Activated B cell treated with CpG ODN at 0.5 μM for 24 hours (primary cell): ENCODE measurements around the gene CFAP300. TPM values are rescaled to one million over a fixed set of nuclear protein-coding genes. Genes with fewer than 3 reads are reported as not detected.

Source experiments
- ATAC-seq: fragments of 200-7000 bp; cut with Tn5 transposase; one replicate; pipeline ENCODE4 v1.10.0; 2021; ENCODE audit warnings: low read depth, mild to moderate bottlenecking, moderate library complexity
- CTCF ChIA-PET: fragments of 350-600 bp; sonication (Branson Sonifier 250); formaldehyde crosslinking; loops from one replicate; lab custom pipeline; 2021; ENCODE audit warnings: antibody characterized with exemption; lab: Charles Lee
- POLR2A ChIA-PET: fragments of 350-600 bp; sonication (Branson Sonifier 250); formaldehyde crosslinking; loops from one replicate; lab custom pipeline; 2021; ENCODE audit warnings: antibody characterized with exemption; lab: Charles Lee
- DNase-seq: peaks from one replicate; pipeline ENCODE4 v3.0.0; 2022
- H3K27ac Mint-ChIP-seq: one replicate; pipeline ENCODE4 v1.8.0; 2020; ENCODE audit warnings: mixed read lengths
- H3K27me3 Mint-ChIP-seq: one replicate; pipeline ENCODE4 v1.8.0; 2021; ENCODE audit warnings: mixed read lengths
- H3K36me3 Mint-ChIP-seq: one replicate; pipeline ENCODE4 v1.8.0; 2021; ENCODE audit warnings: low read depth, mixed read lengths
- H3K4me1 Mint-ChIP-seq: one replicate; pipeline ENCODE4 v1.8.0; 2021; ENCODE audit warnings: mixed read lengths
- H3K4me3 Mint-ChIP-seq: one replicate; pipeline ENCODE4 v1.8.0; 2020; ENCODE audit warnings: mild to moderate bottlenecking, mixed read lengths
- H3K9me3 Mint-ChIP-seq: one replicate; pipeline ENCODE4 v1.8.0; 2020; ENCODE audit warnings: mixed read lengths
- intact Hi-C: fragments of 100-400 bp; cut with micrococcal nuclease; formaldehyde crosslinking; loops from one replicate; pipeline ENCODE4 v1.15.1; 2024
- total RNA-seq: library from RNA; stranded (reverse); gene quantifications from 2 replicates; pipeline ENCODE4 v1.2.3, GENCODE V29; 2022
- TF ChIP-seq, protein P1 (sequence below): fragments of 200-600 bp; IDR thresholded peaks from one replicate; pipeline ENCODE4 v1.8.0; 2022; ENCODE audit warnings: antibody characterized with exemption, mild to moderate bottlenecking

CFAP300 gene
- total RNA-seq, 1 donor from 2014 or later = not detected

DNA sequence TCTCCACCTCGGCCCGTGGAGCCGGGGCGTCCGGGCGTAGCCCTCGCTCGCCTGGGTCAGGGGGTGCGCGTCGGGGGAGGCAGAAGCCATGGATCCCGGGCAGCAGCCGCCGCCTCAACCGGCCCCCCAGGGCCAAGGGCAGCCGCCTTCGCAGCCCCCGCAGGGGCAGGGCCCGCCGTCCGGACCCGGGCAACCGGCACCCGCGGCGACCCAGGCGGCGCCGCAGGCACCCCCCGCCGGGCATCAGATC lies 63.4 kb downstream of the CFAP300 start:
- CTCF ChIA-PET = no interaction called here
- intact Hi-C loops = loop anchor here (10.0 kb wide), 1 partner anchor 154 kb away; no protein-coding TSS in a partner anchor
- Mint-ChIP-seq H3K27ac (no peak overlapping the region), H3K4me1 (peaks cover 12% of the 10 kb centered on the region), H3K4me3 (no peak overlapping the region), H3K27me3 (peaks cover 42% of the 10 kb centered on the region), H3K9me3 (no peaks in the 10 kb centered on the region), H3K36me3 (peaks cover 2% of the 10 kb centered on the region)
- peak; percentile 40 for DNase-seq
- TF ChIP-seq, protein P1, sequence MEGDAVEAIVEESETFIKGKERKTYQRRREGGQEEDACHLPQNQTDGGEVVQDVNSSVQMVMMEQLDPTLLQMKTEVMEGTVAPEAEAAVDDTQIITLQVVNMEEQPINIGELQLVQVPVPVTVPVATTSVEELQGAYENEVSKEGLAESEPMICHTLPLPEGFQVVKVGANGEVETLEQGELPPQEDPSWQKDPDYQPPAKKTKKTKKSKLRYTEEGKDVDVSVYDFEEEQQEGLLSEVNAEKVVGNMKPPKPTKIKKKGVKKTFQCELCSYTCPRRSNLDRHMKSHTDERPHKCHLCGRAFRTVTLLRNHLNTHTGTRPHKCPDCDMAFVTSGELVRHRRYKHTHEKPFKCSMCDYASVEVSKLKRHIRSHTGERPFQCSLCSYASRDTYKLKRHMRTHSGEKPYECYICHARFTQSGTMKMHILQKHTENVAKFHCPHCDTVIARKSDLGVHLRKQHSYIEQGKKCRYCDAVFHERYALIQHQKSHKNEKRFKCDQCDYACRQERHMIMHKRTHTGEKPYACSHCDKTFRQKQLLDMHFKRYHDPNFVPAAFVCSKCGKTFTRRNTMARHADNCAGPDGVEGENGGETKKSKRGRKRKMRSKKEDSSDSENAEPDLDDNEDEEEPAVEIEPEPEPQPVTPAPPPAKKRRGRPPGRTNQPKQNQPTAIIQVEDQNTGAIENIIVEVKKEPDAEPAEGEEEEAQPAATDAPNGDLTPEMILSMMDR = no peak
- ATAC-seq = peak; percentile 29
- POLR2A ChIA-PET = no interaction called here

DNA sequence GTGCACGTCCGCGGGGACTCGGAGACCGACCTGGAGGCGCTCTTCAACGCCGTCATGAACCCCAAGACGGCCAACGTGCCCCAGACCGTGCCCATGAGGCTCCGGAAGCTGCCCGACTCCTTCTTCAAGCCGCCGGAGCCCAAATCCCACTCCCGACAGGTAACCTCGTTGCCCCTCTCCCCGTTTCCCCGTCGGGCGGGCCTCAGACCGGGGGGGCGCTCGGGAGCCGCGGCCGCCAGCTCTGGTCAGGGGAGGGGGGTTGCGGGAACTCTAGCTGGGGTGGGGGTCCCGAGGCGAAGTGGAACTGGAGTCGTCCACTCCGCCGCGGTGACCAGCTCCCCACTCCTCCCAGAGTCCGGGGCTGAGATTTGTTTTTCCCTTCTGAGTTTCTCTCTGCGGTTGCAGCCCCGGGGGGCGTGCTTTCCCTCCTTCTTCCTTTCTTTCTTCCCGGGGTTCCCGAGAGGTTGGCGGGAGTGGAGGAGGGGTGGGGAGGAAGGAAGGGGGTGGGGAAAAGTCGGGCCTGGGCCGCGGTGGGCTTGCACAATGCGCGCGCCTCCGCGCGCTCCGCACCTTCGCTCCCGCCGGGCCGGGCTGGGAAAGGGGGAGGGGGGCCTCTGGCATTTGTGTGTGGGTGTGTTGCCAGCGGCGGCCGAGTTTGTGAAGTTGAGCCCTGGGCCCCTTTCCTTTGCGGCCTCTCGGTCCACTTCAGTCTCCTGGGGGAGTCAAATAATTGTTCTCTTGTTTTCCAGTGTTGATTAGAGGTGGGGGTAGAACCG lies 64.0 kb downstream of the CFAP300 start:
- CTCF ChIA-PET = no interaction called here
- TF ChIP-seq, protein P1 = no peak

DNA sequence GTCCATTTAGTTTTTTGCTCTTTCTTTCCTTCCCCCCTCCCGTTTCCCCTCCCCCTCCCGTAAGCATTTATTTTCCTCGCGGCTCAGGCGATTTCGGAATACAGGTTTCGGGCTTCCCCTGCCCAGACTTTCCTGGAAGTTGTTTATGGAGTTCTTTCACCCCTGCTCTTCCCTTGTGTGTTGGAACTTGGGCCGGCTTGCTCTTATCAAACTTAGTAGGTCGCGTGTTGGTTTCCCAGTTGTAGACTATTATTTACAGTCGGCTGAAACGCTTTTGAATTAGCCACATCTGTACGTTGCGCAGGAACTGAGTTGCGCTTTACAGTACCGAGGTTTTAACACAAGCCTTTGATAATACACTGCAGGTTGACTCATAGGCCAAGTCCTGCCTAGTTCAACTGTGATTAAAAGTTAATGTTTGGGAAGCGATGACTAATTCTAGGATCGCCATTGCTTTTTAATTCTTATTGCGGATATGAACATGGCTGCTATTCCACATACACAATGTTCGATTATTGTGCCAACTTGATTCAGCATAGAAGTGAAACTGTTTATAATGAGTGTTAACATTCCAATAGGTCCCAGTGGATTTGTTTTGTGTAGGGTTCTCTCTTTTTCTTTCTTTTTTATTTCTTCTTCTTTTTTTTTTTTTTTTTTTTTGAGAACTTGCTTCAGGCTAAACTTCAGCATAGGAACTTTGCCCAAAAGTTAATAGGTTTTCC lies 64.7 kb downstream of the CFAP300 start:
- ChIA-PET CTCF (no interaction called here), POLR2A (no interaction called here)
- peaks cover 2% of the 10 kb centered on the region for H3K36me3 Mint-ChIP-seq
- intact Hi-C loops = loop anchor here (2.0 to 10.0 kb wide), 2 partner anchors 153 to 197 kb away; partner anchors contain the start of gene CEP126
- TF ChIP-seq, protein P1 = no peak
- no peaks in the 10 kb centered on the region for H3K9me3 Mint-ChIP-seq
- H3K27me3 Mint-ChIP-seq = peaks cover 49% of the 10 kb centered on the region
- H3K4me1 Mint-ChIP-seq = peaks cover 12% of the 10 kb centered on the region
- peak overlapping the region; percentile 79 for H3K4me3 Mint-ChIP-seq
- ATAC-seq (no peak), DNase-seq (no peak)
- H3K27ac Mint-ChIP-seq = no peak overlapping the region

More for the DNA sequence above, 64.0 kb downstream of the CFAP300 start:
- DNase-seq (no peak), ATAC-seq (no peak)
- Mint-ChIP-seq H3K4me3 (peak overlapping the region; percentile 79), H3K4me1 (peaks cover 12% of the 10 kb centered on the region), H3K9me3 (no peaks in the 10 kb centered on the region), H3K27ac (no peak overlapping the region), H3K27me3 (peaks cover 42% of the 10 kb centered on the region), H3K36me3 (peaks cover 2% of the 10 kb centered on the region)
- intact Hi-C loops = loop anchor here (10.0 kb wide), 1 partner anchor 154 kb away; no protein-coding TSS in a partner anchor
- POLR2A ChIA-PET = no interaction called here

DNA sequence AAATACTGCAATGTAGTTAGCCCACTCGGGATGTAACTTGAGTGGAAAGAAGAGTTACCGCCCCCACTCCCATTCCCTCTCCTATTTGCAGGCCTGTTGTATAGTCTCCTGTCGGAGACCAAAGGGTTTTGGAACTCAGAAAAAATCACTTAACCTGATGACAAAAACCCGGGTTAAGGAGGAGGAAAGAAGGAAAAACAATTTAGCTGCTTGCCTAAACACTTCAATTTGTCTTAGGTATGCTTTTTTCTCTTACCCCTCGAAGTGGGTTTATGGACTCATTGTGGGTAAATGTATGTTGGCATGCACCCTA lies 65.2 kb downstream of the CFAP300 start:
- no peak overlapping the region for H3K4me3 Mint-ChIP-seq
- no peak for ATAC-seq
- H3K27me3 Mint-ChIP-seq = peaks cover 49% of the 10 kb centered on the region
- intact Hi-C loops = loop anchor here (2.0 to 10.0 kb wide), 2 partner anchors 152 to 198 kb away; partner anchors contain the start of gene CEP126
- DNase-seq = no peak
- TF ChIP-seq, protein P1 = no peak
- peaks cover 12% of the 10 kb centered on the region for H3K4me1 Mint-ChIP-seq
- H3K36me3 Mint-ChIP-seq = peaks cover 2% of the 10 kb centered on the region
- ChIA-PET CTCF (no interaction called here), POLR2A (no interaction called here)
- H3K27ac Mint-ChIP-seq = no peak overlapping the region
- no peaks in the 10 kb centered on the region for H3K9me3 Mint-ChIP-seq

DNA sequence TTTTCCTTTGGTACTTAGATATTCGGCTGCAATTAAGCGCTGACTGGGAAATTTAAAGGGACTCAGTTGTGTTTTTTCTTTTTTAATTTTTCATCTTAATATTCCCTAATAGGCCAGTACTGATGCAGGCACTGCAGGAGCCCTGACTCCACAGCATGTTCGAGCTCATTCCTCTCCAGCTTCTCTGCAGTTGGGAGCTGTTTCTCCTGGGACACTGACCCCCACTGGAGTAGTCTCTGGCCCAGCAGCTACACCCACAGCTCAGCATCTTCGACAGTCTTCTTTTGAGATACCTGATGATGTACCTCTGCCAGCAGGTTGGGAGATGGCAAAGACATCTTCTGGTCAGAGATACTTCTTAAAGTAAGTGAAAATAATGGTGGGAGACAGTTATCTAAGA lies 66.8 kb downstream of the CFAP300 start:
- H3K27ac Mint-ChIP-seq = no peak overlapping the region
- no peaks in the 10 kb centered on the region for H3K9me3 Mint-ChIP-seq
- no peak for DNase-seq
- no peak for ATAC-seq
- no peak overlapping the region for H3K4me3 Mint-ChIP-seq
- TF ChIP-seq, protein P1 = no peak
- CTCF ChIA-PET = no interaction called here
- H3K36me3 Mint-ChIP-seq = peaks cover 2% of the 10 kb centered on the region
- H3K4me1 Mint-ChIP-seq = peaks cover 12% of the 10 kb centered on the region
- H3K27me3 Mint-ChIP-seq = peaks cover 41% of the 10 kb centered on the region
- POLR2A ChIA-PET = no interaction called here
- intact Hi-C loops = loop anchor here (10.0 kb wide), 1 partner anchor 151 kb away; no protein-coding TSS in a partner anchor
